ENCODE measurements around the gene ZBTB45.
"Not testable (repeated sequence)": the region's sequence is repeated elsewhere in the genome, so short reads cannot be mapped to it uniquely, and the experiment has no call there.

Gene ZBTB45

GRCh38 chr19:58474997-58475713, 44.5 kb downstream of the ZBTB45 start:
- DNase-seq (ENCODE audit: low read depth in 2 of 2), result no peak

- DNase-seq (ENCODE audit: low read depth in 2 of 2), result no peak
These were observed 45.2 kb downstream of the ZBTB45 start for GRCh38 chr19:58474291-58474996.

- no peak for DNase-seq (ENCODE audit: low read depth in 2 of 2)
These were observed 45.8 kb downstream of the ZBTB45 start for GRCh38 chr19:58473775-58474174.

GRCh38 chr19:58471736-58472135, 47.9 kb downstream of the ZBTB45 start:
- DNase-seq (ENCODE audit: low read depth in 2 of 2), result no peak

GRCh38 chr19:58470837-58471543, 48.6 kb downstream of the ZBTB45 start:
- DNase-seq (ENCODE audit: low read depth in 2 of 2), result not testable (repeated sequence)

- DNase-seq (ENCODE audit: low read depth in 2 of 2), result no peak
These were observed 50.2 kb downstream of the ZBTB45 start for GRCh38 chr19:58469241-58470013.

- DNase-seq (ENCODE audit: low read depth in 2 of 2), result no peak
These were observed 51.3 kb downstream of the ZBTB45 start for GRCh38 chr19:58468216-58468839.

- DNase-seq (ENCODE audit: low read depth in 2 of 2), result peak; percentile 95 to 97
These were observed 52.6 kb downstream of the ZBTB45 start, which contains the start of gene ZNF324 for GRCh38 chr19:58466760-58467589. Gene ZNF324, plus strand, starts transcription at chr19:58467080. Its CDS starts 2,106 bp downstream, at chr19:58469186.

- DNase-seq (ENCODE audit: low read depth in 2 of 2), result no peak
These were observed 53.4 kb downstream of the ZBTB45 start for GRCh38 chr19:58466089-58466759.

Data from stimulated activated CD4-positive, alpha-beta T cell treated with anti-CD3 and anti-CD28 coated beads, Interleukin-15, amount 100 ng/mL, for 48 hours (primary cell).